DOHH2 (cell line): ENCODE measurements around the gene TULP1.

ENCODE experiments used
- EZH2phosphoT487 ChIP-seq: fragments of 200-600 bp; sonication (generic); IDR thresholded peaks from 2 replicates; pipeline ENCODE4 v1.6.1; 2017; ENCODE audit warnings: borderline replicate concordance, mild to moderate bottlenecking, antibody characterized with exemption, low read length, moderate library complexity, mixed read lengths
- TF ChIP-seq, protein P1 (sequence below): fragments of 200-600 bp; sonication (generic); IDR thresholded peaks from one replicate; pipeline ENCODE4 v1.5.1; 2014; ENCODE audit warnings: antibody characterized with exemption, mild to moderate bottlenecking, low read depth, low read length; ENCODE audit not compliant: poor library complexity, severe bottlenecking

DNA sequence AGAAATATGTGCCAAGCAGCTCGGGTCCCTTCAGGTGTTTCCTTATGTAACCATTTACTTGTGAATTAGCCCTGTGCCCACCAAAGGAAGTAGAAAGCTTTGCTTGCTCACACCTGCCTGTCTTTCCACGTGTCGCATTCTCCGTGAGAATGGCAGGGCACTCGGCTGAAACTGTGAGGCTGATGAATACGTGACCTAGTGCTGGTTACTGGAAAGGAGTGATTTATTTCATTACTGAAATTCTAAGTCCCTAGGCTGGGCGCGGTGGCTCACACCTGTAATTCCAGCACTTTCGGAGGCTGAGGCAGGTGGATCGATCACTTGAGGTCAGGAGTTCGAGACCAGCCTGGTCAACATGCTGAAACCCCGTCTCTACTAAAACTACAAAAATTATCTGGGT, 45.9 kb upstream of the TULP1 start:
- TF ChIP-seq, protein P1, sequence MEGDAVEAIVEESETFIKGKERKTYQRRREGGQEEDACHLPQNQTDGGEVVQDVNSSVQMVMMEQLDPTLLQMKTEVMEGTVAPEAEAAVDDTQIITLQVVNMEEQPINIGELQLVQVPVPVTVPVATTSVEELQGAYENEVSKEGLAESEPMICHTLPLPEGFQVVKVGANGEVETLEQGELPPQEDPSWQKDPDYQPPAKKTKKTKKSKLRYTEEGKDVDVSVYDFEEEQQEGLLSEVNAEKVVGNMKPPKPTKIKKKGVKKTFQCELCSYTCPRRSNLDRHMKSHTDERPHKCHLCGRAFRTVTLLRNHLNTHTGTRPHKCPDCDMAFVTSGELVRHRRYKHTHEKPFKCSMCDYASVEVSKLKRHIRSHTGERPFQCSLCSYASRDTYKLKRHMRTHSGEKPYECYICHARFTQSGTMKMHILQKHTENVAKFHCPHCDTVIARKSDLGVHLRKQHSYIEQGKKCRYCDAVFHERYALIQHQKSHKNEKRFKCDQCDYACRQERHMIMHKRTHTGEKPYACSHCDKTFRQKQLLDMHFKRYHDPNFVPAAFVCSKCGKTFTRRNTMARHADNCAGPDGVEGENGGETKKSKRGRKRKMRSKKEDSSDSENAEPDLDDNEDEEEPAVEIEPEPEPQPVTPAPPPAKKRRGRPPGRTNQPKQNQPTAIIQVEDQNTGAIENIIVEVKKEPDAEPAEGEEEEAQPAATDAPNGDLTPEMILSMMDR: no peak
- no peak for TF ChIP-seq EZH2phosphoT487
